ENCODE data around the gene FAM3D.

FAM3D gene

GRCh38 chr3:58657036-58657520 is 9.5 kb downstream of the FAM3D start:
- TF ChIP-seq SIN3A (IDR thresholded peaks at IDR 0.05; ENCODE audit: borderline replicate concordance, insufficient read depth, low read length) = no peak

- TF ChIP-seq POLR2AphosphoS5 (IDR thresholded peaks at IDR 0.05; ENCODE audit: low read depth, low read length) (no peak), FOXP2 (optimal IDR thresholded peaks at IDR 0.05; ENCODE audit: borderline replicate concordance, extremely low read depth, extremely low read length, insufficient read depth) (no peak), SIN3A (IDR thresholded peaks at IDR 0.05; ENCODE audit: borderline replicate concordance, insufficient read depth, low read length) (no peak), REST (IDR thresholded peaks at IDR 0.05; ENCODE audit: insufficient read depth in 1 of 2, low read depth in 2 of 2, low read length in 2 of 2) (no peak), TAF1 (IDR thresholded peaks at IDR 0.05; ENCODE audit: borderline replicate concordance, insufficient read depth, low read length) (no peak)
These were observed 9.9 kb downstream of the FAM3D start for GRCh38 chr3:58656631-58657030.

GRCh38 chr3:58654466-58654865 is 12.1 kb downstream of the FAM3D start:
- no peak for TF ChIP-seq TAF1 (IDR thresholded peaks at IDR 0.05; ENCODE audit: borderline replicate concordance, insufficient read depth, low read length)
- TF ChIP-seq FOXP2 (optimal IDR thresholded peaks at IDR 0.05; ENCODE audit: borderline replicate concordance, extremely low read depth, extremely low read length, insufficient read depth) = no peak
- TF ChIP-seq REST (IDR thresholded peaks at IDR 0.05; ENCODE audit: insufficient read depth in 1 of 2, low read depth in 2 of 2, low read length in 2 of 2) = no peak

GRCh38 chr3:58652624-58653023 is 13.9 kb downstream of the FAM3D start:
- TF ChIP-seq FOXP2 (optimal IDR thresholded peaks at IDR 0.05; ENCODE audit: borderline replicate concordance, extremely low read depth, extremely low read length, insufficient read depth) (no peak), SIN3A (IDR thresholded peaks at IDR 0.05; ENCODE audit: borderline replicate concordance, insufficient read depth, low read length) (no peak), REST (IDR thresholded peaks at IDR 0.05; ENCODE audit: insufficient read depth in 1 of 2, low read depth in 2 of 2, low read length in 2 of 2) (no peak), TAF1 (IDR thresholded peaks at IDR 0.05; ENCODE audit: borderline replicate concordance, insufficient read depth, low read length) (no peak), POLR2AphosphoS5 (IDR thresholded peaks at IDR 0.05; ENCODE audit: low read depth, low read length) (no peak)

GRCh38 chr3:58651276-58651675 is 15.3 kb downstream of the FAM3D start:
- TF ChIP-seq REST (IDR thresholded peaks at IDR 0.05; ENCODE audit: insufficient read depth in 1 of 2, low read depth in 2 of 2, low read length in 2 of 2) (no peak), POLR2AphosphoS5 (IDR thresholded peaks at IDR 0.05; ENCODE audit: low read depth, low read length) (no peak), SIN3A (IDR thresholded peaks at IDR 0.05; ENCODE audit: borderline replicate concordance, insufficient read depth, low read length) (no peak), TAF1 (IDR thresholded peaks at IDR 0.05; ENCODE audit: borderline replicate concordance, insufficient read depth, low read length) (no peak), FOXP2 (optimal IDR thresholded peaks at IDR 0.05; ENCODE audit: borderline replicate concordance, extremely low read depth, extremely low read length, insufficient read depth) (no peak)
